Caco-2 (cell line): ENCODE data around the gene TUBA8. TPM values are rescaled to one million over a fixed set of nuclear protein-coding genes. Genes with fewer than 3 reads are reported as not detected.

Experiments
- BruUV-seq: library from RNA; stranded (reverse); fragments of 400-500 nt; replicated peaks from 2 replicates; lab custom pipeline; 2021; lab: Mats Ljungman, UMichigan
- CTCF ChIA-PET: fragments of 300-600 bp; sonication (Branson Sonifier 250); formaldehyde crosslinking; loops from one replicate; lab custom pipeline; 2022; ENCODE audit warnings: antibody characterized with exemption; lab: Charles Lee
- POLR2A ChIA-PET: fragments of 300-600 bp; sonication (Branson Sonifier 250); formaldehyde crosslinking; loops from one replicate; lab custom pipeline; 2022; ENCODE audit warnings: antibody characterized with exemption; lab: Charles Lee
- DNase-seq, 2 experiments: peaks; one replicate each; pipeline versions ENCODE4 v3.0.0 to v3.0.0-alpha.2; 2020 to 2022
- H3K27me3 ChIP-seq: replicated peaks from 2 replicates; pipeline ENCODE4 v1.6.0; 2011; ENCODE audit warnings: low read length; ENCODE audit not compliant: control insufficient read depth, insufficient read depth
- H3K36me3 ChIP-seq: 2 replicates; pipeline ENCODE4 v1.5.1; 2011; ENCODE audit warnings: low read length; ENCODE audit not compliant: control insufficient read depth, insufficient read depth
- H3K4me1 ChIP-seq: fragments of 250-450 bp; sonication (Bioruptor Pico); 2 replicates; pipeline ENCODE4 v1.5.1; 2020; ENCODE audit warnings: mild to moderate bottlenecking
- H3K4me3 ChIP-seq: 2 replicates; pipeline ENCODE4 v1.5.1; 2011; ENCODE audit warnings: low read depth, mild to moderate bottlenecking, control low read depth, low read length
- H3K9me3 ChIP-seq: fragments of 250-450 bp; sonication (Bioruptor Pico); 2 replicates; pipeline ENCODE4 v1.5.1; 2020; ENCODE audit warnings: mild to moderate bottlenecking, moderate library complexity
- H3K27ac Mint-ChIP-seq: one replicate; pipeline ENCODE4 v1.8.0; 2022; ENCODE audit warnings: mixed read lengths; ENCODE audit not compliant: unreplicated experiment
- H3K27me3 Mint-ChIP-seq: one replicate; pipeline ENCODE4 v1.8.0; 2022; ENCODE audit warnings: mixed read lengths; ENCODE audit not compliant: insufficient read depth, unreplicated experiment
- H3K36me3 Mint-ChIP-seq: one replicate; pipeline ENCODE4 v1.8.0; 2022; ENCODE audit warnings: mild to moderate bottlenecking, mixed read lengths; ENCODE audit not compliant: insufficient read depth, unreplicated experiment
- H3K4me1 Mint-ChIP-seq: one replicate; pipeline ENCODE4 v1.8.0; 2022; ENCODE audit warnings: low read depth, mixed read lengths; ENCODE audit not compliant: unreplicated experiment
- H3K4me3 Mint-ChIP-seq: one replicate; pipeline ENCODE4 v1.8.0; 2022; ENCODE audit warnings: mild to moderate bottlenecking, moderate library complexity, mixed read lengths; ENCODE audit not compliant: unreplicated experiment
- H3K9me3 Mint-ChIP-seq: one replicate; pipeline ENCODE4 v1.8.0; 2022; ENCODE audit warnings: mixed read lengths; ENCODE audit not compliant: unreplicated experiment
- CTCF ChIP-seq, 2 experiments: fragments of 200-600 bp in 1 of 2; IDR thresholded peaks; 1 replicate in 1 of 2; 2 replicates in 1 of 2; pipeline versions ENCODE4 v1.5.1 to v1.8.0; 2011 to 2022; ENCODE audit warnings: antibody characterized with exemption in 1 of 2, control low read depth in 1 of 2, inconsistent platforms in 1 of 2, low read depth in 1 of 2, low read length in 1 of 2, mild to moderate bottlenecking in 1 of 2, moderate library complexity in 1 of 2; ENCODE audit not compliant: insufficient read depth in 1 of 2, severe bottlenecking in 1 of 2, unreplicated experiment in 1 of 2
- intact Hi-C: fragments of 100-400 bp; cut with micrococcal nuclease; formaldehyde crosslinking; loops from one replicate; pipeline ENCODE4 v1.10.0; 2022; ENCODE audit not compliant: unreplicated experiment
- total RNA-seq: library from RNA; stranded (reverse); gene quantifications from 2 replicates; pipeline ENCODE4 v1.2.3, GENCODE V29; 2022

TUBA8 gene
- total RNA-seq, 1 experiment from 2014 or later = 0.73 TPM

DNA sequence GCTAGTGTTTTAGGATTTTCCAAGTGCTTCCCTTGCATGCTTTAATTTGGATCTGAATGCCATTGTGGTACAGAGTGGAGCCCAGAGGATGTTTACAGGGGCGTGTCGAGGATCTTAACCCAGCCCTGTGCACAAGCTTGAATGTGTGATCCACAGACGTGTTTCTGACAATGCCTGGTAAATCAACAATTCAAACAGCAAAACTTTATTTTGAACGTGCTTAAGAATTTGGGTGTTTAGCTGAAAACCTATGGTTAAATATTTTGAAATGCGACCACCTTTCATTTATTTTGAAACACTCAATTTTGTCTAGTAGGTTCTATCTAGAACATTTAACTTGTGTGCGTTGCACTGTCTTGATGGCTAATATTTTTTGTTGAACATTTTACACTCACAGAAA lies 1.8 kb downstream of the TUBA8 start:
- H3K9me3 ChIP-seq = no peaks in the 10 kb centered on the region
- H3K4me3 ChIP-seq = no peak overlapping the region
- TF ChIP-seq CTCF (IDR thresholded peaks at IDR 0.05; ENCODE audit: insufficient read depth in 1 of 2, low read depth in 1 of 2, low read length in 1 of 2, severe bottlenecking in 1 of 2, unreplicated experiment in 1 of 2) = no peak
- no TSS peak for BruUV-seq
- Mint-ChIP-seq H3K9me3 (no peaks in the 10 kb centered on the region), H3K27ac (no peak overlapping the region), H3K4me1 (no peaks in the 10 kb centered on the region), H3K27me3 (peaks cover 5% of the 10 kb centered on the region), H3K4me3 (no peak overlapping the region), H3K36me3 (no peaks in the 10 kb centered on the region)
- CTCF ChIA-PET = interaction anchor here (0.7 kb wide), 1 partner anchor 9 kb away, joined by 3 read pairs; no protein-coding TSS in a partner anchor
- no peak for DNase-seq
- intact Hi-C loops = no loop called here
- no peaks in the 10 kb centered on the region for H3K4me1 ChIP-seq
- H3K36me3 ChIP-seq = no peaks in the 10 kb centered on the region
- POLR2A ChIA-PET = no interaction called here
- no peaks in the 10 kb centered on the region for H3K27me3 ChIP-seq

DNA sequence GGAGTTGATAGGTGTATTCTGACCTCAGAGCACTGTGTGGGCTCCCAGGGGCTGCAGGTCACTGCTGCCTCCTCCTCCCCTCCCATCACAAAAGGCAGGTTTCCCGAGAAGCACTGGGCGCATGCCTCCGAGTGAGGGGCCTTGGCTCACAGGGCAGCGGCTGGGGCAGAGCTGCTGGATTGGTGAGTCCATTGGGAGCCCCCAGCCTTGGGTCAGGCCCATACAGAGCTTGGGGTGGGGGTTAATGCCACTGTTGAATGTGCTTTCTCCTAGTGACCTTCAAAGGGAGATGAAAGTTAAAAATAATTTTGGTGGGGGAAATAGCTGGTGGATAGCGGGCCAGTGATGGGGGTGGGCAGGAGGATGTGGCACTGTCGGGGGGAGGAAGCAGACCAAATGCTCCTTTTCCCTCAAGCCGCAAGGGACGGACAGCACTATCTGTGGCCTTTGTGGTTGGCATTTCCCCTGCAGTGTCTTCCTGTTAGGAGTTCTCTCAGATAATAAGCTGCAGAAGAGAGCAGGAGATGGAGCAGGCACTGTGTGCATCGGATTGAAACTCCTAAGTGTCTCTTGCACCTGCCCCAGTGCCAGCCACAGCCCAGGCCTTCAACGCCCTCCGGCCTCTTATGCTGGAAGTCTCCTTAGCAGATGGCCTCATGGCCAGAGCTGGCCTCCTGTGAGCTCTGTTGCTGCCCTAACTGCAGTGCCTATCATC lies 3.2 kb downstream of the TUBA8 start:
- no peaks in the 10 kb centered on the region for H3K4me1 ChIP-seq
- no peaks in the 10 kb centered on the region for H3K9me3 ChIP-seq
- Mint-ChIP-seq H3K27me3 (peaks cover 5% of the 10 kb centered on the region), H3K4me3 (no peak overlapping the region), H3K36me3 (no peaks in the 10 kb centered on the region), H3K4me1 (no peaks in the 10 kb centered on the region), H3K27ac (no peak overlapping the region), H3K9me3 (no peaks in the 10 kb centered on the region)
- H3K27me3 ChIP-seq = no peaks in the 10 kb centered on the region; the same call in 1 of the 2 replicates
- CTCF ChIA-PET = no interaction called here
- no peak for DNase-seq
- H3K36me3 ChIP-seq = no peaks in the 10 kb centered on the region
- H3K4me3 ChIP-seq = no peak overlapping the region
- TF ChIP-seq CTCF (IDR thresholded peaks at IDR 0.05; ENCODE audit: insufficient read depth in 1 of 2, low read depth in 1 of 2, low read length in 1 of 2, severe bottlenecking in 1 of 2, unreplicated experiment in 1 of 2) = no peak
- POLR2A ChIA-PET = no interaction called here
- intact Hi-C loops = no loop called here
- BruUV-seq = no TSS peak

- no peaks in the 10 kb centered on the region for H3K36me3 ChIP-seq
- H3K9me3 ChIP-seq = no peaks in the 10 kb centered on the region
- no peaks in the 10 kb centered on the region for H3K4me1 ChIP-seq
- H3K27ac Mint-ChIP-seq = no peak overlapping the region
- H3K4me3 ChIP-seq = no peak overlapping the region
- ChIA-PET POLR2A (no interaction called here), CTCF (no interaction called here)
- DNase-seq = no peak
- H3K27me3 ChIP-seq = no peaks in the 10 kb centered on the region; the same call in 1 of the 2 replicates
- H3K4me1 Mint-ChIP-seq = no peaks in the 10 kb centered on the region
- no peaks in the 10 kb centered on the region for H3K9me3 Mint-ChIP-seq
- H3K36me3 Mint-ChIP-seq = no peaks in the 10 kb centered on the region
- H3K4me3 Mint-ChIP-seq = no peak overlapping the region
- H3K27me3 Mint-ChIP-seq = peaks cover 5% of the 10 kb centered on the region
- TF ChIP-seq CTCF (IDR thresholded peaks at IDR 0.05; ENCODE audit: insufficient read depth in 1 of 2, low read depth in 1 of 2, low read length in 1 of 2, severe bottlenecking in 1 of 2, unreplicated experiment in 1 of 2) = no peak
- intact Hi-C loops = no loop called here
- no TSS peak for BruUV-seq
Measured at GRCh38 chr22:18114495-18114894, 3.9 kb downstream of the TUBA8 start.
